H1 (cell line): ENCODE measurements around the gene ASCL5. TPM values are rescaled to one million over a fixed set of nuclear protein-coding genes. Genes with fewer than 3 reads are reported as not detected.

Source experiments
- CTCF ChIA-PET: fragments of 300-600 bp; sonication (Branson Sonifier 250); formaldehyde crosslinking; loops from one replicate; lab custom pipeline; 2021; ENCODE audit not compliant: partially characterized antibody; lab: Charles Lee
- POLR2A ChIA-PET: fragments of 300-600 bp; sonication (Branson Sonifier 250); formaldehyde crosslinking; loops from one replicate; lab custom pipeline; 2021; ENCODE audit warnings: inconsistent platforms; ENCODE audit not compliant: partially characterized antibody; lab: Charles Lee
- DNase-seq, 2 experiments: peaks; one replicate each; pipeline versions ENCODE4 v3.0.0 to v3.0.0-alpha.2; 2010 to 2022; ENCODE audit warnings: low spot score in 2 of 2, low read depth in 1 of 2, mixed read lengths in 1 of 2
- FAIRE-seq: peaks from 2 replicates; lab custom pipeline; 2011; peaks lifted over from hg19 to GRCh38; lab: Jason Lieb, UNC
- H2AFZ ChIP-seq: 2 replicates; pipeline ENCODE4 v1.8.1; 2012; ENCODE audit warnings: low read length, inconsistent platforms
- H2AK5ac ChIP-seq: 2 replicates; pipeline ENCODE4 v1.6.1; 2013; ENCODE audit warnings: low read depth, low read length
- H2BK120ac ChIP-seq: replicated peaks from 2 replicates; pipeline ENCODE3; 2013; ENCODE audit warnings: low read depth, low read length, inconsistent platforms
- H2BK12ac ChIP-seq: 2 replicates; pipeline ENCODE4 v1.6.1; 2013; ENCODE audit warnings: low read depth, low read length
- H2BK15ac ChIP-seq: 2 replicates; pipeline ENCODE4 v1.6.1; 2013; ENCODE audit warnings: low read length
- H2BK20ac ChIP-seq: 2 replicates; pipeline ENCODE4 v1.6.1; 2013; ENCODE audit warnings: low read length
- H2BK5ac ChIP-seq: 2 replicates; pipeline ENCODE4 v1.6.1; 2013; ENCODE audit warnings: low read depth, low read length
- H3K14ac ChIP-seq: 2 replicates; pipeline ENCODE4 v1.6.1; 2013; ENCODE audit warnings: inconsistent platforms; ENCODE audit not compliant: insufficient read length
- H3K18ac ChIP-seq: 2 replicates; pipeline ENCODE4 v1.6.1; 2013; ENCODE audit warnings: low read length; ENCODE audit errors: extremely low read depth
- H3K23ac ChIP-seq: 2 replicates; pipeline ENCODE4 v1.6.1; 2013; ENCODE audit warnings: inconsistent platforms; ENCODE audit not compliant: insufficient read length
- H3K23me2 ChIP-seq: 2 replicates; pipeline ENCODE4 v1.6.1; 2013; ENCODE audit warnings: low read depth, low read length
- H3K27ac ChIP-seq: 2 replicates; pipeline ENCODE4 v1.6.1; 2011; ENCODE audit warnings: low read depth, low read length, inconsistent platforms
- H3K27me3 ChIP-seq, 4 experiments: replicated peaks in 1 of 4; 1 replicate in 1 of 4; 2 replicates in 3 of 4; pipeline versions ENCODE4 v1.6.1 to v1.8.1; 2011 to 2013; ENCODE audit warnings: low read length in 3 of 4, mild to moderate bottlenecking in 3 of 4, inconsistent platforms in 2 of 4, mixed read lengths in 2 of 4, moderate library complexity in 1 of 4; ENCODE audit not compliant: control insufficient read depth in 3 of 4, insufficient read depth in 3 of 4; ENCODE audit errors: extremely low read depth in 1 of 4
- H3K36me3 ChIP-seq, 4 experiments: 2 replicates each; pipeline versions ENCODE4 v1.6.1 to v1.8.1; 2011 to 2013; ENCODE audit warnings: mild to moderate bottlenecking in 4 of 4, low read length in 3 of 4, moderate library complexity in 2 of 4, control low read depth in 1 of 4, inconsistent platforms in 1 of 4; ENCODE audit not compliant: insufficient read depth in 4 of 4, control insufficient read depth in 2 of 4
- H3K4ac ChIP-seq: replicated peaks from 2 replicates; pipeline ENCODE3; 2013; ENCODE audit warnings: low read length, low read depth, mixed read lengths, inconsistent platforms; ENCODE audit not compliant: insufficient read length
- H3K4me1 ChIP-seq, 4 experiments: replicated peaks in 1 of 4; 1 replicate in 1 of 4; 2 replicates in 3 of 4; pipeline versions ENCODE4 v1.6.1 to v1.8.1; 2011 to 2013; ENCODE audit warnings: low read length in 3 of 4, inconsistent platforms in 2 of 4, mixed read lengths in 1 of 4; ENCODE audit not compliant: insufficient read depth in 4 of 4, control insufficient read depth in 3 of 4
- H3K4me2 ChIP-seq, 2 experiments: 2 replicates each; pipeline versions ENCODE4 v1.6.1 to v1.8.1; 2011 to 2013; ENCODE audit warnings: low read depth in 2 of 2, low read length in 2 of 2, control low read depth in 1 of 2, inconsistent platforms in 1 of 2, mild to moderate bottlenecking in 1 of 2; ENCODE audit not compliant: insufficient read depth in 1 of 2
- H3K4me3 ChIP-seq, 4 experiments: fragments of 200-600, 300-600 bp in 1 of 4; sonication (generic), shearing (Covaris generic), sonication (Bioruptor Twin) in 1 of 4; 2 replicates each; pipeline versions ENCODE4 v1.5.1 to v1.8.1; 2011 to 2016; ENCODE audit warnings: low read length in 4 of 4, low read depth in 3 of 4, control low read depth in 2 of 4, inconsistent platforms in 2 of 4, mild to moderate bottlenecking in 2 of 4, mixed read lengths in 1 of 4, moderate library complexity in 1 of 4; ENCODE audit not compliant: insufficient read depth in 2 of 4; ENCODE audit errors: extremely low read depth in 1 of 4
- H3K56ac ChIP-seq: replicated peaks from 2 replicates; pipeline ENCODE3; 2013; ENCODE audit warnings: low read depth, mild to moderate bottlenecking, mixed read lengths, low read length, inconsistent platforms; ENCODE audit not compliant: insufficient read length
- H3K79me1 ChIP-seq: 2 replicates; pipeline ENCODE4 v1.6.1; 2013; ENCODE audit warnings: low read depth, low read length, control low read depth
- H3K79me2 ChIP-seq, 2 experiments: 2 replicates each; pipeline versions ENCODE4 v1.6.1 to v1.8.1; 2012 to 2013; ENCODE audit warnings: low read length in 2 of 2, mild to moderate bottlenecking in 2 of 2, inconsistent platforms in 1 of 2; ENCODE audit not compliant: insufficient read depth in 2 of 2, control insufficient read depth in 1 of 2
- H3K9ac ChIP-seq, 4 experiments: replicated peaks in 1 of 4; 1 replicate in 1 of 4; 2 replicates in 3 of 4; pipeline versions ENCODE4 v1.6.1 to v1.8.1; 2011 to 2013; ENCODE audit warnings: low read depth in 3 of 4, low read length in 3 of 4, control low read depth in 2 of 4, mild to moderate bottlenecking in 2 of 4, moderate library complexity in 2 of 4, inconsistent platforms in 1 of 4; ENCODE audit errors: extremely low read depth in 1 of 4
- H3K9me3 ChIP-seq, 2 experiments: 2 replicates each; pipeline versions ENCODE4 v1.6.1 to v1.8.1; 2012 to 2013; ENCODE audit warnings: mild to moderate bottlenecking in 2 of 2, moderate library complexity in 2 of 2, control low read depth in 1 of 2, inconsistent platforms in 1 of 2, low read depth in 1 of 2, low read length in 1 of 2, mixed read lengths in 1 of 2; ENCODE audit not compliant: insufficient read depth in 2 of 2
- H4K20me1 ChIP-seq, 2 experiments: replicated peaks in 1 of 2; 2 replicates each; pipeline versions ENCODE3 to v1.8.1; 2011 to 2013; ENCODE audit warnings: inconsistent platforms in 2 of 2, low read length in 2 of 2, mild to moderate bottlenecking in 1 of 2; ENCODE audit not compliant: insufficient read depth in 2 of 2, control insufficient read depth in 1 of 2
- H4K5ac ChIP-seq: 2 replicates; pipeline ENCODE4 v1.6.1; 2013; ENCODE audit warnings: low read length, low read depth, mixed read lengths, inconsistent platforms; ENCODE audit not compliant: insufficient read length
- H4K8ac ChIP-seq: 2 replicates; pipeline ENCODE4 v1.8.0; 2013; ENCODE audit warnings: mild to moderate bottlenecking, moderate library complexity, low read length, inconsistent platforms; ENCODE audit not compliant: insufficient read depth; ENCODE audit errors: extremely low read depth
- H4K91ac ChIP-seq: replicated peaks from 2 replicates; pipeline ENCODE3; 2013; ENCODE audit warnings: low read length, mixed read lengths, inconsistent platforms; ENCODE audit not compliant: insufficient read length
- BRCA1 ChIP-seq: IDR thresholded peaks from 2 replicates; pipeline ENCODE4 v1.6.1; 2012; ENCODE audit warnings: low read depth, low read length, improper control_type of control experiment
- CBX8 ChIP-seq: fragments of 300-800, 300-1000 bp; sonication (generic); IDR thresholded peaks from 2 replicates; pipeline ENCODE4 v1.7.1; 2016; ENCODE audit warnings: low read depth, low read length, borderline replicate concordance
- HDAC6 ChIP-seq: IDR thresholded peaks from one replicate; pipeline ENCODE4 v1.7.1; 2012; ENCODE audit warnings: low read depth, mild to moderate bottlenecking, inconsistent platforms, low read length, moderate library complexity
- KDM4A ChIP-seq: IDR thresholded peaks from one replicate; pipeline ENCODE4 v1.7.1; 2012; ENCODE audit warnings: low read depth, mild to moderate bottlenecking, moderate library complexity, low read length, inconsistent platforms; ENCODE audit not compliant: severe bottlenecking
- NRF1 ChIP-seq: IDR thresholded peaks from 2 replicates; pipeline ENCODE4 v1.6.1; 2011; ENCODE audit warnings: mild to moderate bottlenecking, low read depth, low read length, improper control_type of control experiment
- POLR2AphosphoS5 ChIP-seq: IDR thresholded peaks from 2 replicates; pipeline ENCODE4 v1.6.1; 2011; ENCODE audit warnings: low read depth, low read length
- SP1 ChIP-seq: IDR thresholded peaks from 2 replicates; pipeline ENCODE4 v1.6.1; 2011; ENCODE audit warnings: low read depth, low read length
- SUZ12 ChIP-seq: fragments of 200-600 bp; sonication (generic); IDR thresholded peaks from 2 replicates; pipeline ENCODE4 v1.6.1; 2012; ENCODE audit warnings: mild to moderate bottlenecking, inconsistent platforms, low read length, moderate library complexity, mixed read lengths
- TAF7 ChIP-seq: optimal IDR thresholded peaks from 2 replicates; pipeline ENCODE3; 2011; ENCODE audit warnings: low read depth, mild to moderate bottlenecking, inconsistent platforms, low read length, moderate library complexity, borderline replicate concordance
- USF2 ChIP-seq: IDR thresholded peaks from 2 replicates; pipeline ENCODE4 v1.6.1; 2011; ENCODE audit warnings: low read length, improper control_type of control experiment
- YY1 ChIP-seq: IDR thresholded peaks from 2 replicates; pipeline ENCODE4 v1.6.1; 2011; ENCODE audit warnings: low read depth, mild to moderate bottlenecking, low read length
- WGBS, 2 experiments: shearing (Covaris generic) in 1 of 2; methylation state at CpG; one replicate each; pipeline versions ENCODE4 v1.1.6 to v1.1.7; 2013 to 2015; ENCODE audit warnings: low lambda C conversion rate in 2 of 2, mixed read lengths in 2 of 2, inconsistent platforms in 1 of 2, low coverage in 1 of 2, missing lambda C conversion rate in 1 of 2; ENCODE audit not compliant: insufficient replicate concordance in 2 of 2, insufficient coverage in 1 of 2, insufficient read length in 1 of 2; ENCODE audit errors: extremely low coverage in 1 of 2, missing lambda C conversion rate in 1 of 2; 5-methylcytosine and 5-hydroxymethylcytosine counted together
- polyA plus RNA-seq, 7 experiments: library from polyadenylated mRNA; depleted of rRNA in 3 of 7; stranded (reverse) in 5 of 7; unstranded in 2 of 7; fragments of >200 nt in 5 of 7; fragments of 200-250 nt in 2 of 7; gene quantifications; 1 replicate in 5 of 7; 2 replicates in 1 of 7; 4 replicates in 1 of 7; pipeline versions ENCODE4 v1.2.1 to v1.2.3, GENCODE V29; 2011 to 2013; ENCODE audit warnings: missing spikeins in 2 of 7, mixed read lengths in 2 of 7
- total RNA-seq: library from RNA; stranded (reverse); fragmentation: NEBNext Ultra II Directional; extraction: Animal tissue kit (Norgen Biotek cat#: 25700); gene quantifications from 2 replicates; pipeline ENCODE4 v1.2.1, GENCODE V29; 2021

Gene ASCL5
- total and polyA plus RNA-seq, 2 of the 8 experiments (the other 6 are each of a cell fraction or from before 2014, with no cell fraction given) = 0.29 to 0.41 TPM

- 51% methylated on average over 14 of the region's 17 CpGs; no CpG with 5 or more reads in 1 of the 2 experiments for WGBS, 2 experiments
- Histone ChIP-seq H3K23me2 (peaks cover 7% of the 10 kb centered on the region; the same call in 1 of the 2 replicates), H4K91ac (no peak overlapping the region), H2BK120ac (no peak overlapping the region), H3K27me3 (peaks cover 9 to 27% (median 21%) of the 10 kb centered on the region in 4 experiments), H3K56ac (no peak overlapping the region), H3K79me2 (no peaks in the 10 kb centered on the region), H3K18ac (peak overlapping the region; percentile 60; the same call in 1 of the 2 replicates), H4K5ac (no peak overlapping the region), H2AK5ac (no peak overlapping the region), H3K4me3 (peak overlapping the region in 3 of 4 experiments; percentile 30 to 72 (median 62); a peak in 6 of 8 replicates), H3K9ac (peak overlapping the region in 2 of 4 experiments; percentile 15 to 26; a peak in 2 of 7 replicates), H3K4me1 (peaks cover 0 to 6% (median 2%) of the 10 kb centered on the region in 4 experiments; a peak in 3 of 7 replicates), H3K23ac (no peak overlapping the region), H3K79me1 (no peaks in the 10 kb centered on the region), H2BK12ac (no peak overlapping the region), H4K20me1 (no peaks in the 10 kb centered on the region), H3K14ac (no peak overlapping the region), H2BK5ac (no peak overlapping the region), H3K27ac (no peak overlapping the region), H2BK15ac (0 out of 2 replicates have a peak overlapping the region, but pooled peaks have one; percentile 88), H3K36me3 (no peaks in the 10 kb centered on the region), H2AFZ (peak overlapping the region; percentile 91), H4K8ac (no peak overlapping the region), H3K9me3 (no peaks in the 10 kb centered on the region; a peak in 1 of 4 replicates), H2BK20ac (0 out of 2 replicates have a peak overlapping the region, but pooled peaks have one; percentile 61), H3K4me2 (peak overlapping the region; percentile 55 to 97), H3K4ac (no peak overlapping the region)
- ChIA-PET CTCF (interaction anchor here (0.5 to 16.3 kb wide), 38 partner anchors 9 to 469 kb away, joined by 3 to 343 read pairs (median 4); no protein-coding TSS in a partner anchor), POLR2A (interaction anchor here (0.6 to 3.1 kb wide), 5 partner anchors 28 to 233 kb away, joined by 3 to 15 read pairs (median 4); no protein-coding TSS in a partner anchor)
- DNase-seq (no peak), FAIRE-seq (no peak)
- no peak for TF ChIP-seq SP1
- TF ChIP-seq CBX8 = no peak
- TF ChIP-seq YY1 = no peak
- TF ChIP-seq NRF1 = no peak
- no peak for TF ChIP-seq USF2
- TF ChIP-seq SUZ12 = no peak
- TF ChIP-seq KDM4A = no peak
- TF ChIP-seq TAF7 = no peak
- TF ChIP-seq POLR2AphosphoS5 = no peak
- TF ChIP-seq BRCA1 = no peak
- no peak for TF ChIP-seq HDAC6
Observed at GRCh38 chr1:201113451-201114244, 13.3 kb downstream of the ASCL5 start.
